ENCODE data around the gene SLC34A1. TPM values are rescaled to one million over a fixed set of nuclear protein-coding genes. Genes with fewer than 3 reads are reported as not detected.

Gene SLC34A1
- total and polyA plus RNA-seq, 2 of the 4 experiments (the other 2 are of a cell fraction) = not detected

DNA sequence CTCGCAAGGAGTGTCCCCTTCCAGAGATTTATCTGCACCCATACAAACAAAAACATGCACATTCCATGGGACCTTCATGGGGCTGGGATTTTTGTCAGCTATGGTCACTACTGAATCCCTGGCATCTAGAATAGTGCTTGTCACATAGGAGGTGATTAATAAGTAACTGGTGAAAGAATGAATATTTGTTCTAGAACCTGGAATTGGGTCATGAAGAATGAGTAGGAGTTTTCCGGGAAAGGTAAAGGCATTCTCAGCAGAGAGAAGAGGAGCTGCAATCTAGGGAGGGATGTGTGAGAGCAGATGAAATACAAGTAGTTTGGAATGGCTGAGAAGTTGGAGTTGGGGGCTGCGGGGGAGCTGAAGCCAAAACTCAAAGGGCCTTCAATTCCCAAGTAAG is 30.0 kb upstream of the SLC34A1 start:
- Histone ChIP-seq H2BK15ac (ENCODE audit: low read depth, low read length) (no peak overlapping the region), H2BK5ac (ENCODE audit: low read depth, low read length, poor library complexity, severe bottlenecking) (no peak overlapping the region), H3K56ac (ENCODE audit: extremely low read depth, insufficient read depth, low read length) (no peak overlapping the region), H3K4me2 (ENCODE audit: low read depth, low read length) (no peak overlapping the region), H3K36me3 (ENCODE audit: control insufficient read depth, insufficient read depth, low read length) (peaks cover 3% of the 10 kb centered on the region; the same call in 1 of the 2 replicates), H3K4me3 (ENCODE audit: insufficient read depth, low read depth, low read length) (no peak overlapping the region), H3K27ac (ENCODE audit: insufficient read depth, low read length) (no peak overlapping the region), H2AK5ac (ENCODE audit: low read depth, low read length) (no peak overlapping the region), H4K91ac (ENCODE audit: insufficient read depth, low read depth, low read length) (no peak overlapping the region), H3K14ac (replicated peaks; ENCODE audit: low read depth, low read length) (no peak overlapping the region), H4K20me1 (ENCODE audit: insufficient read depth, low read length) (no peaks in the 10 kb centered on the region; the same call in none of the 2 replicates), H3K9me3 (ENCODE audit: control insufficient read depth, insufficient read depth, low read length) (peaks cover 2% of the 10 kb centered on the region; the same call in 1 of the 2 replicates), H3K4ac (ENCODE audit: low read depth, low read length) (no peak overlapping the region), H3K9me1 (ENCODE audit: insufficient read depth, low read length) (peaks cover 6% of the 10 kb centered on the region; the same call in 1 of the 2 replicates), H3K18ac (ENCODE audit: low read depth, low read length) (no peak overlapping the region), H2BK120ac (ENCODE audit: low read depth, low read length) (no peak overlapping the region), H3K9ac (ENCODE audit: low read depth, low read length) (no peak overlapping the region), H4K5ac (ENCODE audit: low read depth, low read length) (no peak overlapping the region), H4K8ac (ENCODE audit: low read depth in 2 of 2, low read length in 2 of 2) (no peak overlapping the region), H2AFZ (replicated peaks; ENCODE audit: low read length, poor library complexity) (no peak overlapping the region), H3K4me1 (ENCODE audit: control insufficient read depth, insufficient read depth, low read length) (peaks cover 13% of the 10 kb centered on the region), H3K23ac (ENCODE audit: low read depth, low read length) (no peak overlapping the region), H3K27me3 (ENCODE audit: control insufficient read depth, insufficient read depth, low read length) (peaks cover 8% of the 10 kb centered on the region; the same call in 1 of the 2 replicates), H3K79me1 (ENCODE audit: low read depth in 1 of 2, low read length in 2 of 2) (peaks cover 21 to 22% of the 10 kb centered on the region in 2 experiments), H2BK20ac (ENCODE audit: low read depth, low read length) (no peak overlapping the region), H2AK9ac (replicated peaks; ENCODE audit: low read depth, low read length, poor library complexity) (no peak overlapping the region)
- no TSS peak for BruUV-seq (replicated peaks)
- intact Hi-C loops (cut with micrococcal nuclease) (no loop called here), dilution Hi-C loops (cut with HindIII; ENCODE audit: low sequenced_read_pairs, unreplicated experiment) (no loop called here), in situ Hi-C loops (cut with MboI; ENCODE audit: low sequenced_read_pairs) (no loop called here)
- 100% methylated on average over 1 of the region's 3 CpGs; no CpG with 5 or more reads in 1 of the 2 experiments for WGBS, 2 experiments (ENCODE audit: extremely low coverage in 2 of 2, insufficient read length in 1 of 2)
- no peak for ATAC-seq (ENCODE audit: low read depth)
- TF ChIP-seq RCOR1 (IDR thresholded peaks at IDR 0.05; ENCODE audit: insufficient replicate concordance, low read length) (no peak), MXI1 (IDR thresholded peaks at IDR 0.05; ENCODE audit: borderline replicate concordance, low read depth, low read length) (no peak)
- CTCF ChIA-PET = interaction anchor here (1.2 kb wide), 1 partner anchor 121 kb away, joined by 10 read pairs; no protein-coding TSS in a partner anchor
- DNase-seq = no peak
- POLR2A ChIA-PET (ENCODE audit: unreplicated experiment) = no interaction called here

Measured in IMR-90 (cell line).